Measurements from ENCODE around the gene DHRS2.

Gene DHRS2

DNA sequence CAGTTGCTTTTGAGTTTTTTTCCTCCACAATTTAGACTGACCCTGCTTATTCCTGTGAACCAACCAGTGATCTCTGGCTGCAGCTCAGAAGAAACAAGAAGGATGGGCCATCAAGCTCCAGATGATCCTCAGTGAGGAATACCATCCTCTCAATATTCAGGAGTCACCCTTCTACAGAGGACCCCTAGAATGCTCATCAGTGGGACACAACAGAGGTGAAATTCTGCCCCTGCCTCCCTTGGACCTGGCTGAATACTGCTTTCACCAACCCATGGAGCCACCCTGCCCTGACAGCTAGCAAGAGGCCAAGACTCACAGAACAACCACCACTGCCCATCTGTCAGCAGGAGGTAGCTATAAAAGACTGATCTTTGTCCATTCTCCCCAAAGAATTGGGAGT is 9.2 kb upstream of the DHRS2 start:
- in situ Hi-C loops (cut with HindIII; ENCODE audit: low sequenced_read_pairs) = no loop called here
- no peak overlapping the region for H3K4me3 ChIP-seq (ENCODE audit: low read depth, low read length)
- TF ChIP-seq, protein P1, sequence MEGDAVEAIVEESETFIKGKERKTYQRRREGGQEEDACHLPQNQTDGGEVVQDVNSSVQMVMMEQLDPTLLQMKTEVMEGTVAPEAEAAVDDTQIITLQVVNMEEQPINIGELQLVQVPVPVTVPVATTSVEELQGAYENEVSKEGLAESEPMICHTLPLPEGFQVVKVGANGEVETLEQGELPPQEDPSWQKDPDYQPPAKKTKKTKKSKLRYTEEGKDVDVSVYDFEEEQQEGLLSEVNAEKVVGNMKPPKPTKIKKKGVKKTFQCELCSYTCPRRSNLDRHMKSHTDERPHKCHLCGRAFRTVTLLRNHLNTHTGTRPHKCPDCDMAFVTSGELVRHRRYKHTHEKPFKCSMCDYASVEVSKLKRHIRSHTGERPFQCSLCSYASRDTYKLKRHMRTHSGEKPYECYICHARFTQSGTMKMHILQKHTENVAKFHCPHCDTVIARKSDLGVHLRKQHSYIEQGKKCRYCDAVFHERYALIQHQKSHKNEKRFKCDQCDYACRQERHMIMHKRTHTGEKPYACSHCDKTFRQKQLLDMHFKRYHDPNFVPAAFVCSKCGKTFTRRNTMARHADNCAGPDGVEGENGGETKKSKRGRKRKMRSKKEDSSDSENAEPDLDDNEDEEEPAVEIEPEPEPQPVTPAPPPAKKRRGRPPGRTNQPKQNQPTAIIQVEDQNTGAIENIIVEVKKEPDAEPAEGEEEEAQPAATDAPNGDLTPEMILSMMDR (IDR thresholded peaks at IDR 0.05; ENCODE audit: low read depth, low read length, missing control alignments) = no peak
- DNase-seq (ENCODE audit: low read depth) = no peak

GRCh38 chr14:23627961-23628360 is 8.2 kb upstream of the DHRS2 start:
- in situ Hi-C loops (cut with HindIII; ENCODE audit: low sequenced_read_pairs) = no loop called here
- H3K4me3 ChIP-seq (ENCODE audit: low read depth, low read length) = no peak overlapping the region
- no peak for DNase-seq (ENCODE audit: low read depth)
- TF ChIP-seq, protein P1 (IDR thresholded peaks at IDR 0.05; ENCODE audit: low read depth, low read length, missing control alignments) = no peak

DNA sequence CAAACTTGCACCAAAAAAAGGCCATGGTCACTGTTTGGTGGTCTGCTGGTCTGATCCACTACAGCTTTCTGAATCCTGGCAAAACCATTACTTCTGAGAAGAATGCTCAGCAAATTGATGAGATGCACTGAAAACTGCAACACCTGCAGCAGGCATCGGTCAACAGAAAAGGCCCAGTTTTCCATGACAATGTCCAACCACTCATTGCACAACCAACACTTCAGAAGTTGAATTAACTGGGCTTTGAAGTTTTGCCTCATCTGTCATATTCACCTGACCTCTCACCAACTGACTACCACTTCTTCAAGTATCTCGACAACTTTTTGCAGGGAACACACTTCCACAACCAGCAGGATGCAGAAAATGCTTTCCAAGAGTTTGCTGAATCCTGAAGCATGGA is 7.0 kb upstream of the DHRS2 start:
- H3K4me3 ChIP-seq (ENCODE audit: low read depth, low read length) = no peak overlapping the region
- TF ChIP-seq, protein P1 (IDR thresholded peaks at IDR 0.05; ENCODE audit: low read depth, low read length, missing control alignments) = no peak
- no peak for DNase-seq (ENCODE audit: low read depth)
- in situ Hi-C loops (cut with HindIII; ENCODE audit: low sequenced_read_pairs) = no loop called here

DNA sequence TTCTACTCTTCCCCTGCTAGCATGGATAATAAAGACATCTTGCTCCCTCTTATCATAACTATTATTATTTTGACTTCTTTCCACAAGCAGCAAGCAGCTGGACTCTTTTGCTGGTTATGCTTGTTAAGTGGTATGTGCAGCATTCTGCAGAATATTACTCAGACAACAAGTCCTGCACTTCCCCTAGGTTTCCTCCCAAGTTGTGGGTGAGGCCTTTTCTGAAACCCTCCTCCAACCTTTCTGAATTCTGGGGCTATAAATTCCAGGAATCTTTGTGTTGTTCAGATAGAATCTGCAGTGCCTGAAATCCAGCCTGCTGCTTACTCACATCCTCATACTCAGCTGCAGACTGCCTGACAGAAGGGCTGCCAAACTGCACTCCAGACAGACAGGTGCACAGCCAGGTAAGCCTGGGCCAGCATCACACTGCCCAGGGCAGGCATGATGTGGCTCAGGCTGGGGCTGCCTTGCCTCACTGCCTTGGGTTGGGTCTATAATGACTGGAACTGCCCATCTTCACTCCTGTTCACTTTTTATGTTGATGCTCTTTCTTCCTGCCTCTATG is 6.2 kb upstream of the DHRS2 start:
- in situ Hi-C loops (cut with HindIII; ENCODE audit: low sequenced_read_pairs) = no loop called here
- H3K4me3 ChIP-seq (ENCODE audit: low read depth, low read length) = no peak overlapping the region
- TF ChIP-seq, protein P1 (IDR thresholded peaks at IDR 0.05; ENCODE audit: low read depth, low read length, missing control alignments) = no peak
- no peak for DNase-seq (ENCODE audit: low read depth)

DNA sequence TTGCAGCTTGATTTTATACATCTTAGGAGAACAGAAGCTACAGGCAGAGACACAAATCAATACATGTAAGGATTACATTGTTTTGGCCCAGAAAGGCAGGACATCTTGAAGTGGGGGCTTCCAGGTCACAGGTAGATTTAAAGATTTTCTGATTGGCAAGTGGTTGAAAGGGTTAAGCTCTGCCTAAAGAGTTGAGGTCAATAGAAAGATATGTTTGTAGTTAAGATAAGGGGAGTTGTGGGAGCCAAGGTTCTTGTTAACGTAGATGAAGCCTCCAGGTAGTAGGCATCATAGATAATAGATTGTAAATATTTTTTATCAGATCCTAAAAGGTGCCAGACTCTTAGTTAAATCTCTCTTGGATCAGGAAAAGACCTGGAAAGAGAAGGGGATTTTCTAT is 5.5 kb upstream of the DHRS2 start:
- no peak overlapping the region for H3K4me3 ChIP-seq (ENCODE audit: low read depth, low read length)
- TF ChIP-seq, protein P1 (IDR thresholded peaks at IDR 0.05; ENCODE audit: low read depth, low read length, missing control alignments) = no peak
- no peak for DNase-seq (ENCODE audit: low read depth)
- in situ Hi-C loops (cut with HindIII; ENCODE audit: low sequenced_read_pairs) = no loop called here

DNA sequence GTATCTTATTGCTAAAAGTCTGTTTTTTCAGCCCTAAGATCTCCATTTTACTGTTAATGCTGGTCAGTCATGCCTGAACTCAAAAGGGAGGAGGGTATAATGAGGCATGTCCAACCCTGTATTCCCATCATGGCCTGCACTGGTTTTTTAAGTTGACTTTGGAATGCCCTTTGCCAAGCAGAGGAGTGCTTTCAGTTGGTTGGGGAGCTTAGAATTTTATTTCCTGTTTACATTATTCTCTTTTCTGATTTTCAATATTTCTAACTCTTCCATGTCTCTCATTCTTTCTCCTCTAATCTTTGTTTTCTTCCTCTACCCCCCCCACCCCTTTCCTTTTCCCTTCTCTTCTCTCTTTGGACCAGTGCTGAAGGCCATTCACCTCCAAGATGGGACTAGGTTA is 4.9 kb upstream of the DHRS2 start:
- TF ChIP-seq, protein P1 (IDR thresholded peaks at IDR 0.05; ENCODE audit: low read depth, low read length, missing control alignments) = no peak
- in situ Hi-C loops (cut with HindIII; ENCODE audit: low sequenced_read_pairs) = no loop called here
- no peak for DNase-seq (ENCODE audit: low read depth)
- H3K4me3 ChIP-seq (ENCODE audit: low read depth, low read length) = no peak overlapping the region

Data from astrocyte of the cerebellum (primary cell).